B cell (primary cell): ENCODE measurements around the gene POLN. TPM values are rescaled to one million over a fixed set of nuclear protein-coding genes. Genes with fewer than 3 reads are reported as not detected.

Source experiments
- ATAC-seq: fragments of 200-7000 bp; cut with Tn5 transposase; one replicate; pipeline ENCODE4 v1.10.0; 2021; ENCODE audit warnings: low read depth, mild to moderate bottlenecking, moderate number of reproducible peaks, moderate library complexity
- CTCF ChIA-PET: fragments of 350-600 bp; sonication (Branson Sonifier 250); formaldehyde crosslinking; loops from one replicate; lab custom pipeline; 2021; ENCODE audit warnings: antibody characterized with exemption, inconsistent platforms; lab: Charles Lee
- POLR2A ChIA-PET: fragments of 350-600 bp; sonication (Branson Sonifier 250); formaldehyde crosslinking; loops from one replicate; lab custom pipeline; 2021; ENCODE audit warnings: antibody characterized with exemption; lab: Charles Lee
- DNase-seq: peaks from one replicate; pipeline ENCODE4 v3.0.0; 2013
- H2AFZ ChIP-seq: 2 replicates; pipeline ENCODE4 v1.6.1; 2012; ENCODE audit warnings: mild to moderate bottlenecking, low read depth, low read length; ENCODE audit not compliant: insufficient read depth, poor library complexity, severe bottlenecking
- H3K27ac ChIP-seq, 2 donors: 1 replicate in 1 of 2; 2 replicates in 1 of 2; pipeline ENCODE4 v1.5.1; 2012 to 2013; ENCODE audit warnings: low read length in 2 of 2, mild to moderate bottlenecking in 2 of 2, moderate library complexity in 1 of 2
- H3K27me3 ChIP-seq, 4 experiments: fragments of 200-600 bp in 1 of 4; sonication (generic) in 1 of 4; replicated peaks in 1 of 4; 1 replicate in 2 of 4; 2 replicates in 2 of 4; pipeline versions ENCODE4 v1.6.1 to v1.7.0; 2013 to 2016; ENCODE audit warnings: low read length in 3 of 4, mild to moderate bottlenecking in 2 of 4, mixed read lengths in 1 of 4, moderate library complexity in 1 of 4; ENCODE audit not compliant: insufficient read depth in 4 of 4, control insufficient read depth in 3 of 4; ENCODE audit errors: control extremely low read depth in 1 of 4
- H3K36me3 ChIP-seq, 2 experiments: replicated peaks in 1 of 2; 1 replicate in 1 of 2; 2 replicates in 1 of 2; pipeline versions ENCODE4 v1.6.1 to v1.7.1; 2013; ENCODE audit warnings: low read length in 1 of 2; ENCODE audit not compliant: insufficient read depth in 2 of 2, control insufficient read depth in 1 of 2; ENCODE audit errors: control extremely low read depth in 1 of 2, extremely low read depth in 1 of 2
- H3K4me1 ChIP-seq, 2 donors: fragments of 200-600 bp in 1 of 2; sonication (generic) in 1 of 2; 1 replicate in 1 of 2; 2 replicates in 1 of 2; pipeline versions ENCODE4 v1.5.1 to v1.6.1; 2013 to 2017; ENCODE audit warnings: low read length in 2 of 2; ENCODE audit not compliant: control insufficient read depth in 2 of 2, insufficient read depth in 2 of 2
- H3K4me2 ChIP-seq: replicated peaks from 2 replicates; pipeline ENCODE3; 2012; ENCODE audit warnings: mild to moderate bottlenecking, low read depth, low read length; ENCODE audit not compliant: poor library complexity, severe bottlenecking
- H3K4me3 ChIP-seq, 5 experiments: fragments of 200-600 bp in 1 of 5; sonication (generic) in 1 of 5; 1 replicate in 3 of 5; 2 replicates in 2 of 5; pipeline versions ENCODE4 v1.5.1 to v1.7.0; 2011 to 2016; ENCODE audit warnings: low read length in 4 of 5, mild to moderate bottlenecking in 4 of 5, low read depth in 2 of 5, control low read depth in 1 of 5, moderate library complexity in 1 of 5; ENCODE audit not compliant: insufficient read depth in 1 of 5; ENCODE audit errors: control extremely low read depth in 1 of 5, extremely low read depth in 1 of 5
- H3K79me2 ChIP-seq: fragments of 200-600 bp; sonication (generic); one replicate; pipeline ENCODE4 v1.6.0; 2016; ENCODE audit warnings: low read length; ENCODE audit not compliant: control insufficient read depth, insufficient read depth
- H3K9ac ChIP-seq: fragments of 200-600 bp; sonication (generic); 2 replicates; pipeline ENCODE4 v1.6.1; 2017; ENCODE audit warnings: mild to moderate bottlenecking, low read length, moderate library complexity
- H3K9me3 ChIP-seq, 3 donors: one replicate each; pipeline versions ENCODE4 v1.6.1 to v1.7.1; 2013; ENCODE audit warnings: low read length in 2 of 3; ENCODE audit not compliant: control insufficient read depth in 2 of 3, insufficient read depth in 1 of 3; ENCODE audit errors: control extremely low read depth in 1 of 3
- H4K20me1 ChIP-seq: 2 replicates; pipeline ENCODE4 v1.6.0; 2012; ENCODE audit warnings: mild to moderate bottlenecking, low read length; ENCODE audit not compliant: insufficient read depth, control insufficient read depth, poor library complexity, severe bottlenecking
- H3K27ac Mint-ChIP-seq: one replicate; pipeline ENCODE4 v1.8.0; 2021; ENCODE audit warnings: mixed read lengths
- H3K27me3 Mint-ChIP-seq: one replicate; pipeline ENCODE4 v1.8.0; 2021; ENCODE audit warnings: mixed read lengths
- H3K4me1 Mint-ChIP-seq: one replicate; pipeline ENCODE4 v1.8.0; 2021; ENCODE audit warnings: mixed read lengths
- H3K4me3 Mint-ChIP-seq: one replicate; pipeline ENCODE4 v1.8.0; 2021; ENCODE audit warnings: mixed read lengths
- H3K9me3 Mint-ChIP-seq: one replicate; pipeline ENCODE4 v1.8.0; 2022; ENCODE audit warnings: mixed read lengths; ENCODE audit not compliant: insufficient read depth
- EZH2 ChIP-seq: IDR thresholded peaks from 2 replicates; pipeline ENCODE4 v1.6.1; 2012; ENCODE audit warnings: borderline replicate concordance, low read depth, mild to moderate bottlenecking, moderate library complexity, low read length; ENCODE audit not compliant: insufficient read depth, poor library complexity, severe bottlenecking
- WGBS: methylation state at CpG from one replicate; pipeline ENCODE4 v1.1.5; 2013; ENCODE audit warnings: missing lambda C conversion rate; ENCODE audit not compliant: insufficient coverage; 5-methylcytosine and 5-hydroxymethylcytosine counted together
- intact Hi-C: fragments of 100-400 bp; cut with micrococcal nuclease; formaldehyde crosslinking; loops from one replicate; pipeline ENCODE4 v1.10.0; 2022
- polyA plus RNA-seq: library from polyadenylated mRNA; depleted of rRNA; stranded (reverse); fragments of >200 nt; gene quantifications from 2 replicates; pipeline ENCODE4 v1.2.3, GENCODE V29; 2012
- total RNA-seq, 2 donors: library from RNA; stranded (reverse); fragments of 120-200 nt in 1 of 2; gene quantifications; 1 replicate in 1 of 2; 2 replicates in 1 of 2; pipeline versions ENCODE4 v1.2.3 to v1.2.4, GENCODE V29; 2013 to 2022
- TF ChIP-seq, protein P1 (sequence below): fragments of 200-600 bp; IDR thresholded peaks from one replicate; pipeline ENCODE4 v1.8.0; 2022; ENCODE audit warnings: antibody characterized with exemption, mild to moderate bottlenecking

POLN gene
- total and polyA plus RNA-seq, 2 donors (not counting 1 experiment from before 2014, with no cell fraction given): 0.73 to 1.5 TPM

DNA sequence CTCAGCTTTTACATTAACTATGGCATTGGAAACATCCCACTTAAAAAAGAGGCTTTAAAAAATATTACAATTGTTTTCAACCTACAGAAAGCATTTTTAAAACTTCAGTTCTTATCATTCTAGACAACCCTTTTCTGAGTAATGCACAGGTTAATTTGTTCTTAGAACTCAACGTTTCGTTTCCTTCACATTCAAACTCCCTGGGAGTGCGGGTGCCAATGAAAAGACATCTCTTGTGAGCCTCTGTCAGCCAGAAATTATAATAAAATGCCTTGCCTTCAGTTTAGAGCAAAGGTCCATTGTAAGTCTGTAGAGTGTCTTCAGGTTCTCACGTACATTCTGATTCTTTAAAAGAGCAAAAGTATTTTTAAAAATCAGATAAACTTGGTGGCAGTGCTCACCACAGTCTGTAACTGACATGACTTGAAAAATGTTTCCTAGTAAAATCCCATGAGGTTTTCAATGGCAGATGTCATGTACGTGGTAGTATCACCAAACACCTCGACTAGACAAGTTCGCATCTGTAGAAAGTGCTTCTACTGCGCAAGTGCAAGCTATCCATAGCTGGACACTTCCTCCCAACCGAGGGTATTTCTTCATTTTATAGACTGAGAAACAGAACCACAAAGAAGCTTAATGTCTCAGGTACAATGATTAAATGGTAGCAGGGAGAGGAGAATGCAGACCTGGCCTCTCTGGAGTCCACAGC is 65.8 kb downstream of the POLN start:
- intact Hi-C loops: no loop called here
- WGBS: 39% methylated on average over 3 of the region's 9 CpGs
- Mint-ChIP-seq H3K27ac (no peak overlapping the region), H3K4me1 (peaks cover 5% of the 10 kb centered on the region), H3K27me3 (no peaks in the 10 kb centered on the region), H3K4me3 (no peak overlapping the region), H3K9me3 (no peaks in the 10 kb centered on the region)
- Histone ChIP-seq H3K4me3 (no peak overlapping the region), H3K4me1 (no peaks in the 10 kb centered on the region), H3K36me3 (no peaks in the 10 kb centered on the region), H3K9me3 (no peaks in the 10 kb centered on the region), H3K79me2 (no peaks in the 10 kb centered on the region), H3K27ac (no peak overlapping the region), H3K4me2 (no peak overlapping the region), H3K9ac (no peak overlapping the region), H2AFZ (no peak overlapping the region), H3K27me3 (no peaks in the 10 kb centered on the region), H4K20me1 (no peaks in the 10 kb centered on the region)
- POLR2A ChIA-PET: no interaction called here
- no peak for ATAC-seq
- CTCF ChIA-PET: no interaction called here
- TF ChIP-seq, protein P1, sequence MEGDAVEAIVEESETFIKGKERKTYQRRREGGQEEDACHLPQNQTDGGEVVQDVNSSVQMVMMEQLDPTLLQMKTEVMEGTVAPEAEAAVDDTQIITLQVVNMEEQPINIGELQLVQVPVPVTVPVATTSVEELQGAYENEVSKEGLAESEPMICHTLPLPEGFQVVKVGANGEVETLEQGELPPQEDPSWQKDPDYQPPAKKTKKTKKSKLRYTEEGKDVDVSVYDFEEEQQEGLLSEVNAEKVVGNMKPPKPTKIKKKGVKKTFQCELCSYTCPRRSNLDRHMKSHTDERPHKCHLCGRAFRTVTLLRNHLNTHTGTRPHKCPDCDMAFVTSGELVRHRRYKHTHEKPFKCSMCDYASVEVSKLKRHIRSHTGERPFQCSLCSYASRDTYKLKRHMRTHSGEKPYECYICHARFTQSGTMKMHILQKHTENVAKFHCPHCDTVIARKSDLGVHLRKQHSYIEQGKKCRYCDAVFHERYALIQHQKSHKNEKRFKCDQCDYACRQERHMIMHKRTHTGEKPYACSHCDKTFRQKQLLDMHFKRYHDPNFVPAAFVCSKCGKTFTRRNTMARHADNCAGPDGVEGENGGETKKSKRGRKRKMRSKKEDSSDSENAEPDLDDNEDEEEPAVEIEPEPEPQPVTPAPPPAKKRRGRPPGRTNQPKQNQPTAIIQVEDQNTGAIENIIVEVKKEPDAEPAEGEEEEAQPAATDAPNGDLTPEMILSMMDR: no peak
- TF ChIP-seq EZH2: no peak
- no peak for DNase-seq

DNA sequence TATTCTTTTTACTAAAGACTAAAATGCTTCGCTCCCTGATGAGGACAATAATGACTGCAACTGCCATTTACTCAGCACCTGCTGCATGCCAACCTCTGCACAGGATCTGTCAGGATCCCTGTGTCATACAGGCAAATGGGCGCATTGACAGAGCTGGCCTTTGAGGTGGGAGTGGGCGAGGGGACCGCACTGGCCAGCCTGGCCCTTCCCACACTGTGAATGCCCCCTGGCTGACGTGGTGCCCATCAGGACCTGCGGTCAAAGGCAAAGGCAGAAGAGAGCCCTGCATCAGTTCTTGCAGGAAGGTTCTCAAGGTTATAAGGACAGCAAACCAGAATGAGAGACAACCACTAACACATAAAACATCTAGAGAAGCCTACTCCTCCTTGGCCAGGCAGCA is 67.9 kb downstream of the POLN start:
- no peak overlapping the region for H3K27ac Mint-ChIP-seq
- no peak overlapping the region for H3K4me3 Mint-ChIP-seq
- ChIA-PET POLR2A (no interaction called here), CTCF (no interaction called here)
- no peaks in the 10 kb centered on the region for H3K79me2 ChIP-seq
- H3K27me3 ChIP-seq: no peaks in the 10 kb centered on the region
- no peak overlapping the region for H3K27ac ChIP-seq
- no peak for TF ChIP-seq EZH2
- TF ChIP-seq, protein P1: no peak
- no peaks in the 10 kb centered on the region for H3K36me3 ChIP-seq
- no peak overlapping the region for H3K4me3 ChIP-seq
- no peak overlapping the region for H3K4me2 ChIP-seq
- H3K9me3 Mint-ChIP-seq: no peaks in the 10 kb centered on the region
- no peak for DNase-seq
- H3K9ac ChIP-seq: no peak overlapping the region
- no peaks in the 10 kb centered on the region for H3K9me3 ChIP-seq
- no peak overlapping the region for H2AFZ ChIP-seq
- peaks cover 5% of the 10 kb centered on the region for H3K4me1 Mint-ChIP-seq
- H3K4me1 ChIP-seq: no peaks in the 10 kb centered on the region
- WGBS: 100% methylated on average over 5 of the region's 6 CpGs
- H3K27me3 Mint-ChIP-seq: no peaks in the 10 kb centered on the region
- ATAC-seq: no peak
- no peaks in the 10 kb centered on the region for H4K20me1 ChIP-seq
- intact Hi-C loops: no loop called here
